ENCODE measurements around the gene ANKRD26. TPM values are rescaled to one million over a fixed set of nuclear protein-coding genes. Genes with fewer than 3 reads are reported as not detected.
A peak's percentile ranks its signal among the peaks of the same experiment; 100 is the strongest.

The ANKRD26 gene
- total and polyA plus RNA-seq, 11 donors = 5.0 to 10.9 (median 9.3) TPM

DNA sequence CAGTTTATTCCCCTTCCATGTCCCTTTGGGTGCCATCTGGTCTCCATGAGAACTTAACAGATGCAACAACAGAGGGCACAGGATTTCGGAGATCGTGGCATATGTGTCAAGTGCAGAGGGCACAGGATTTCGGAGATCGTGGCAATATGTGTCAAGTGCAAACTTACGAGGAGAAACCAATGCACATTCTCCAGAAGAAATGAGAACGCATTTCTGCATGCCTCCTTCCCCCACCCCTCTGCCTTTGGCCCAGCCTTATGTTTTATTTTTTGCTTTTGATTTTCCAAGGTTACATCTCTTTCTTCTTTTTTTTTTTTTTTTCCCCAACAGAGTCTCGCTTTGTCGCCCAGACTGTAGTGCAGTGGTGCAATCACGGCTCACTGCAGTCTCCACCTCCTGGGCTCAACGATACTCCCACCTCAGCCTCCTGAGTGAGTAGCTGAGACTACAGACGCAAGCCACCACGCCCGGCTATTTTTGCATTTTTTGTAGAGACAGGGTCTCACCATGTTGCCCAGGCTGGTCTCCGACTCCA, 586 bp upstream of the ANKRD26 start:
- Histone ChIP-seq H3K9me3 (no peaks in the 10 kb centered on the region), H3K27ac (peak overlapping the region; percentile 88 to 97 (median 93)), H3K4me1 (peaks cover 0 to 19% (median 11%) of the 10 kb centered on the region in 12 donors), H3K27me3 (no peaks in the 10 kb centered on the region), H3K4me3 (peak overlapping the region; percentile 70 to 92 (median 78)), H3K36me3 (peaks cover 0 to 4% (median 0%) of the 10 kb centered on the region in 9 donors)
- intact Hi-C loops (cut with DNase I) = loop anchor here in 3 of 10 donors (2.0 to 5.0 kb wide), 2 partner anchors 51 to 54 kb away; partner anchors contain the start of genes YME1L1 (in 3 of the 3) and MASTL (in 1 of the 3)
- 54 to 60% (median 57%) methylated on average over 14 of the region's 14 CpGs for WGBS, 4 donors
- peak; percentile 10 to 19 (median 14) for ATAC-seq
- TF ChIP-seq, protein P1, sequence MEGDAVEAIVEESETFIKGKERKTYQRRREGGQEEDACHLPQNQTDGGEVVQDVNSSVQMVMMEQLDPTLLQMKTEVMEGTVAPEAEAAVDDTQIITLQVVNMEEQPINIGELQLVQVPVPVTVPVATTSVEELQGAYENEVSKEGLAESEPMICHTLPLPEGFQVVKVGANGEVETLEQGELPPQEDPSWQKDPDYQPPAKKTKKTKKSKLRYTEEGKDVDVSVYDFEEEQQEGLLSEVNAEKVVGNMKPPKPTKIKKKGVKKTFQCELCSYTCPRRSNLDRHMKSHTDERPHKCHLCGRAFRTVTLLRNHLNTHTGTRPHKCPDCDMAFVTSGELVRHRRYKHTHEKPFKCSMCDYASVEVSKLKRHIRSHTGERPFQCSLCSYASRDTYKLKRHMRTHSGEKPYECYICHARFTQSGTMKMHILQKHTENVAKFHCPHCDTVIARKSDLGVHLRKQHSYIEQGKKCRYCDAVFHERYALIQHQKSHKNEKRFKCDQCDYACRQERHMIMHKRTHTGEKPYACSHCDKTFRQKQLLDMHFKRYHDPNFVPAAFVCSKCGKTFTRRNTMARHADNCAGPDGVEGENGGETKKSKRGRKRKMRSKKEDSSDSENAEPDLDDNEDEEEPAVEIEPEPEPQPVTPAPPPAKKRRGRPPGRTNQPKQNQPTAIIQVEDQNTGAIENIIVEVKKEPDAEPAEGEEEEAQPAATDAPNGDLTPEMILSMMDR (IDR thresholded peaks at IDR 0.05) = no peak
- TF ChIP-seq POLR2A (IDR thresholded peaks at IDR 0.05) = no peak
- peak in 1 of 5 donors; percentile 22 for DNase-seq

DNA sequence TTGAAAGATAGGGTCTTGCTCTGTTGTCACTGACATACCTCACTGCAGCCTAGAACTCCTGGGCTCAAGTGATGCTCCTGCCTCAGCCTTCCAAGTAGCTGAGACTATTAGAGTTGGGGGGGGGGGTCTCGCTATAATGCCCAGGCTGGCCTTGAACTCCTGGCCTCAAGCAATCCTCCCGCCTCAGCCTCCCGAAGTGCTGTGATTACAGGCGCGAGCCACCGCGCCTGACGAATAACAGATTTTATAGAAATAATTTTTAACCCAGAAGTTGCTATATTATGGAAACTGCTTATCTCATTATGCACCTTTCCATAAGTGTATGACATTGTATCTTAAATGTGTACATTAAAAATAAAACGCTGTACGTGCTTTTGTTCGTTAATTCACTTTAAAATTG, 846 bp downstream of the ANKRD26 start:
- no peaks in the 10 kb centered on the region for H3K9me3 ChIP-seq
- H3K27ac ChIP-seq = peak overlapping the region in 10 of 12 donors; percentile 89 to 97 (median 94)
- TF ChIP-seq, protein P1 (IDR thresholded peaks at IDR 0.05) = no peak
- no peak for TF ChIP-seq POLR2A (IDR thresholded peaks at IDR 0.05)
- H3K36me3 ChIP-seq = peaks cover 0 to 14% (median 0%) of the 10 kb centered on the region in 9 donors
- no peaks in the 10 kb centered on the region for H3K27me3 ChIP-seq
- peak overlapping the region; percentile 70 to 92 (median 78) for H3K4me3 ChIP-seq
- WGBS, 4 donors = 53 to 61% (median 56%) methylated on average over 11 of the region's 11 CpGs
- DNase-seq (no peak), ATAC-seq (no peak)
- intact Hi-C loops (cut with DNase I) = no loop called here
- peaks cover 0 to 23% (median 11%) of the 10 kb centered on the region in 12 donors for H3K4me1 ChIP-seq

DNA sequence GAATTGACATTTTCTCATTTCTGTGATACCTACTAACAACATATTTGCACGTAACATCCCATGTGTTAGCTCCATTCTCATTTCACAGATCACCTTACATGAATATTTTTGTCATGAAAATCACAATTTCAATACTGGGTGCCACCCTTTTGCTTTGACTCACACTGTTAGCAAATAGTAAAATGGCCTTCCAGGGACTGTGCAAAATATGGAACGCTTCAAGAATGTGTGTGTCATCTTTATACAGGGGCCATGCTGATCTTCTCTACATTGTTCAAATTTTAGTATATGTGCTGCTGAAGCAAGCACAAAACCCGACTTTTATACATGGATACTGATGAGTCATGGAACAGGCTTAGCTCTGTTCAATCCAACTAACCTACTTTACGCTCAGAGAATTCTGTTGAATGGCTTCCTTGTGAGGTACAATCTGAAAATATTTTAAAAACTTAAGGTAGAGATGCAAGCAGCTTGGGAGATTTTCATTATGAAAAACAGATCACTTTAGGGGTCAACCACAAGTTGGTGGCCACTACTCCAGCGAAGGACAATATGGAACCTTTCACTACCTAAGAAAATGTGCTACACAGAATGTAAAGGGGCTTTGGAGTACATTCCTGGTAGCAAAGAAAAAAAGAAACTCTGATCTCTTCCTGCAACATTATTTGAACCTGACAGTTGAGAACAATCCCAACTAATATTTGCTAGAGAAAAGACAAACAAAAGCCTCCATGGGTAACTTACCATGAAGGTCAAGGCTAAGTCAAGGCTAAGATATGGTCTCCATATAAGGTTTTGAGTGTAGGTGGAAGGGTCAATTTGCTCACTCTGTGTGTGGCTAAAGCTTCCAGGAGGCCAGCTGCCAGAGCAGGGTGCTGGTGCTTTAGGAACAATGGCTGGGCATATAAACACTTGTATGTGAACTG, 11.9 kb downstream of the ANKRD26 start:
- no peaks in the 10 kb centered on the region for H3K9me3 ChIP-seq
- H3K27ac ChIP-seq = no peak overlapping the region
- no peak overlapping the region for H3K4me3 ChIP-seq
- intact Hi-C loops (cut with DNase I) = no loop called here
- no peaks in the 10 kb centered on the region for H3K4me1 ChIP-seq
- 85 to 99% (median 88%) methylated on average over 5 of the region's 5 CpGs for WGBS, 4 donors
- H3K36me3 ChIP-seq = peaks cover 0 to 100% (median 58%) of the 10 kb centered on the region in 9 donors
- H3K27me3 ChIP-seq = no peaks in the 10 kb centered on the region
- TF ChIP-seq, protein P1 (IDR thresholded peaks at IDR 0.05) = no peak
- no peak for TF ChIP-seq POLR2A (IDR thresholded peaks at IDR 0.05)
- ATAC-seq (no peak), DNase-seq (no peak)

Measured in heart left ventricle (tissue), 16 donors.